Lower lobe of right lung (tissue), 2 donors: ENCODE data around the gene LDB3. TPM values are rescaled to one million over a fixed set of nuclear protein-coding genes. Genes with fewer than 3 reads are reported as not detected.

Source experiments
- ATAC-seq, 2 donors: fragments of 200-7000 bp; cut with Tn5 transposase; one replicate each; pipeline ENCODE4 v1.9.1; 2020 to 2022; ENCODE audit warnings: mild to moderate bottlenecking in 2 of 2, moderate library complexity in 2 of 2
- DNase-seq: peaks from one replicate; pipeline ENCODE4 v3.0.0-alpha.2; 2020
- H3K27ac ChIP-seq: fragments of 200-600 bp; one replicate; pipeline ENCODE4 v1.8.0; 2022
- H3K27me3 ChIP-seq: fragments of 200-600 bp; one replicate; pipeline ENCODE4 v1.8.0; 2022; ENCODE audit warnings: low read depth
- H3K36me3 ChIP-seq: fragments of 200-600 bp; one replicate; pipeline ENCODE4 v1.8.0; 2022; ENCODE audit warnings: mild to moderate bottlenecking
- H3K4me1 ChIP-seq: fragments of 200-600 bp; one replicate; pipeline ENCODE4 v1.8.0; 2022
- H3K4me3 ChIP-seq: fragments of 200-600 bp; one replicate; pipeline ENCODE4 v1.8.0; 2022; ENCODE audit warnings: mild to moderate bottlenecking
- H3K9me3 ChIP-seq: fragments of 200-600 bp; one replicate; pipeline ENCODE4 v1.8.0; 2022
- CTCF ChIP-seq: fragments of 200-600 bp; IDR thresholded peaks from one replicate; pipeline ENCODE4 v1.8.0; 2022; ENCODE audit warnings: antibody characterized with exemption, mild to moderate bottlenecking
- intact Hi-C: fragments of 100-400 bp; cut with DNase I; formaldehyde crosslinking; loops from one replicate; pipeline ENCODE4 v1.11.0; 2022
- total RNA-seq: library from RNA; stranded (reverse); fragmentation: NEBNext Ultra II Directional; extraction: Animal tissue kit (Norgen Biotek cat#: 25700); gene quantifications from one replicate; pipeline ENCODE4 v1.2.1, GENCODE V29; 2021
- donor health status: DM: no; HTN: yes; CAD: no; lungs with severe emphysema.

LDB3 gene
- total RNA-seq, 1 donor from 2014 or later: 2.2 TPM

- DNase-seq (no peak), ATAC-seq (no peak)
- Histone ChIP-seq H3K27ac (no peak overlapping the region), H3K4me3 (no peak overlapping the region), H3K27me3 (no peaks in the 10 kb centered on the region), H3K9me3 (no peaks in the 10 kb centered on the region), H3K36me3 (no peaks in the 10 kb centered on the region), H3K4me1 (peaks cover 22% of the 10 kb centered on the region)
- no peak for TF ChIP-seq CTCF
- intact Hi-C loops: no loop called here
Observed at GRCh38 chr10:86689146-86689545, 20.8 kb downstream of the LDB3 start.

GRCh38 chr10:86690231-86690630 is 21.9 kb downstream of the LDB3 start:
- no peak overlapping the region for H3K4me3 ChIP-seq
- intact Hi-C loops: loop anchor here (5.0 kb wide), 1 partner anchor 207 kb away; no protein-coding TSS in a partner anchor
- ATAC-seq (no peak), DNase-seq (no peak)
- H3K9me3 ChIP-seq: no peaks in the 10 kb centered on the region
- TF ChIP-seq CTCF: no peak
- H3K27ac ChIP-seq: no peak overlapping the region
- peaks cover 17% of the 10 kb centered on the region for H3K4me1 ChIP-seq
- no peaks in the 10 kb centered on the region for H3K36me3 ChIP-seq
- H3K27me3 ChIP-seq: no peaks in the 10 kb centered on the region

GRCh38 chr10:86690657-86691084 is 22.4 kb downstream of the LDB3 start:
- Histone ChIP-seq H3K27ac (no peak overlapping the region), H3K9me3 (no peaks in the 10 kb centered on the region), H3K4me3 (no peak overlapping the region), H3K4me1 (peaks cover 17% of the 10 kb centered on the region), H3K36me3 (no peaks in the 10 kb centered on the region), H3K27me3 (no peaks in the 10 kb centered on the region)
- ATAC-seq (no peak), DNase-seq (no peak)
- no peak for TF ChIP-seq CTCF
- intact Hi-C loops: loop anchor here (5.0 kb wide), 1 partner anchor 207 kb away; no protein-coding TSS in a partner anchor

GRCh38 chr10:86691333-86692022 is 23.2 kb downstream of the LDB3 start:
- intact Hi-C loops: loop anchor here (5.0 kb wide), 1 partner anchor 206 kb away; no protein-coding TSS in a partner anchor
- Histone ChIP-seq H3K4me3 (no peak overlapping the region), H3K27ac (no peak overlapping the region), H3K36me3 (no peaks in the 10 kb centered on the region), H3K27me3 (no peaks in the 10 kb centered on the region), H3K4me1 (peaks cover 17% of the 10 kb centered on the region), H3K9me3 (no peaks in the 10 kb centered on the region)
- ATAC-seq: no peak
- TF ChIP-seq CTCF: no peak
- DNase-seq: no peak

GRCh38 chr10:86692023-86692514 is 23.8 kb downstream of the LDB3 start:
- H3K27ac ChIP-seq: no peak overlapping the region
- peaks cover 17% of the 10 kb centered on the region for H3K4me1 ChIP-seq

More at GRCh38 chr10:86692023-86692514, 23.8 kb downstream of the LDB3 start:
- Histone ChIP-seq H3K4me3 (no peak overlapping the region), H3K9me3 (no peaks in the 10 kb centered on the region), H3K27me3 (no peaks in the 10 kb centered on the region), H3K36me3 (no peaks in the 10 kb centered on the region)
- TF ChIP-seq CTCF: no peak
- intact Hi-C loops: loop anchor here (5.0 kb wide), 1 partner anchor 205 kb away; no protein-coding TSS in a partner anchor
- ATAC-seq (no peak), DNase-seq (no peak)
